ENCODE data around the gene MICALL2. TPM values are rescaled to one million over a fixed set of nuclear protein-coding genes. Genes with fewer than 3 reads are reported as not detected.

Gene MICALL2
- total and polyA plus RNA-seq, 2 experiments from 2014 or later: 6.4 to 12.2 TPM

DNA sequence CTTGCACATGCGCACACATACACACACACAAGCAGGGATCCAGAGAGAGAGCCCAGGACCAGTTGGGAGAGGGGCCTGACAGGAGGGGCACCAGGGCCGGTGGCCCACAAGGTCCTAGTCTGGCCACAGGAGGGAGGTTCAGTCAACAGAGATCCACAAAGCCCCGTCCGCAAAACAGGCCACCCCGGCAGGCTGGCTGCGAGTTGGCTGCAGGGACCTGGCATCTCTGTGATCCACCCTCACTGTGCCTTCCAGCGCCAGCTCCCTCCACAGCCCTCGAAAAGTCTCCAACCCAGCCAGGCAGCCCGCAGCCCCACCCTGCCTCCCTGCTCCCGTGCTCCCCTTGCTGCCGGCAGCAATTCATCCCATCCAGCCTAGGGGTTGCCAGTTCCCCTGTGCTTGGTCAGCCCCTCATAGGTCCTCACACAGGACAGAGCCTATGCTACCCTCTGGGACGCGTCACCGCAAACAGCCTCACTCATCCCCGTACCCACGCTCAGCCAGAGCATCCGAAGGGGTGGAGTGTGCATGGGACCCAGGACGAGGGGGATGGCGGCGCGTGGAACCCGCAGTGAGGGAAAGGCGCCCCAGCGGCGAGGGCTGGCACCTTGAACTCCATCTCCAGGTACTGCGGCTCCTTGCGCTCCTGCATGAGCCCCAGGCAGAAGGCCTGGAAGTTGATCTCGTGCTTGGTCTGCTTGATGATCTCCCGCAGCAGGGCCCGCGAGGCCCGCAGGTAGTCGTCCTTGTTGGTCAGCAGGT, 37.4 kb upstream of the MICALL2 start:
- no peaks in the 10 kb centered on the region for H3F3A ChIP-seq (ENCODE audit: insufficient read depth)
- WGBS, 2 experiments (ENCODE audit: low coverage in 1 of 2, low lambda C conversion rate in 2 of 2, missing lambda C conversion rate in 2 of 2): 93% methylated on average over 33 of the region's 33 CpGs

DNA sequence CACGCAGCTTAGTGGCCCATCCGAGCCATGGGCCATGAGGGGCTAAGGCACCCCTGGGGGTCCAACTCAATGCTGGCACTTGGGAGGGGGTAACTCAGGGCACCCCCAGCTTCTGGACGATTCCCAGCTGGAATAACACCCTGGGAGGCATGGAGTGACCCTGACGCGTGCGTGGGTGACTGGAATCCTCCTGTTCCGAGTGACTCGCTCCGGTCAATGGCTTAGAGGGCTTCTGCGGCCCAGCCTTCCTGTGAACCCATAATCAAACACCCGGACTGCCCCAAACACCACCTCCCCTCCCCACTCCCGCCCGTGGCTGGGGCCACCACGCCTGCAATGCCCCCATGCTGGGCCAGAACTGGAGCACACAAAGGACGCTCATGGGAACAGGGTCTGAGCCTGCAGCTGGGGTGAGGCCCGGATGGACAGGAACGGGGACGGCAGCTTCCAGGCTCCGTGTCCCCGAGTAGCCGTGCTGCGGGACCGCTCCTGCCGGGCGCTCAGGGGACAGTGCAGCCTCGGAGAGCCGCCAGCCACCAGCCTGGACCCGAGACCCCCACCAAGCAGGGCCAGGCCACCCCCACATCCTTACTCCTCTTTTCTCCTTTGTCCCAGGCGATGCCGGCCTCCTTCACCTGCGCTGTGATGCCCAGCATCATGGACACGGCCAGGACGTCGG, 36.4 kb upstream of the MICALL2 start:
- whole genome bisulfite sequencing, 2 experiments (ENCODE audit: low coverage in 1 of 2, low lambda C conversion rate in 2 of 2, missing lambda C conversion rate in 2 of 2): 91 to 92% methylated on average over 31 to 34 of the region's 34 CpGs
- no peaks in the 10 kb centered on the region for H3K9me3 ChIP-seq (ENCODE audit: low read depth)
- H3K27me3 ChIP-seq (replicated peaks; ENCODE audit: insufficient read depth): no peaks in the 10 kb centered on the region
- no peaks in the 10 kb centered on the region for H4K20me1 ChIP-seq (ENCODE audit: insufficient read depth)
- no peak overlapping the region for H3K4me2 ChIP-seq (ENCODE audit: unreplicated experiment)
- TF ChIP-seq EZH2 (IDR thresholded peaks at IDR 0.05; ENCODE audit: insufficient read depth, poor library complexity, severe bottlenecking) (no peak), EZH2phosphoT487 (IDR thresholded peaks at IDR 0.05; ENCODE audit: insufficient read depth, low read depth) (no peak)
- H3K9ac ChIP-seq: no peak overlapping the region
- H3K4me3 ChIP-seq: no peak overlapping the region
- in situ Hi-C loops (cut with MboI): no loop called here
- H3K79me2 ChIP-seq (ENCODE audit: insufficient read depth): peaks cover 6% of the 10 kb centered on the region
- no peaks in the 10 kb centered on the region for H3K9me2 ChIP-seq (ENCODE audit: insufficient read depth)
- no peak for DNase-seq
- H3K36me3 ChIP-seq (ENCODE audit: low read depth): no peaks in the 10 kb centered on the region
- H3K4me1 ChIP-seq (ENCODE audit: insufficient read depth): no peaks in the 10 kb centered on the region
- H3K27ac ChIP-seq: no peak overlapping the region
- no peaks in the 10 kb centered on the region for H3F3A ChIP-seq (ENCODE audit: insufficient read depth)
- H2AFZ ChIP-seq: no peak overlapping the region

More for the DNA sequence above, 37.4 kb upstream of the MICALL2 start:
- no peak overlapping the region for H2AFZ ChIP-seq
- in situ Hi-C loops (cut with MboI): no loop called here
- H3K36me3 ChIP-seq (ENCODE audit: low read depth): no peaks in the 10 kb centered on the region
- H3K79me2 ChIP-seq (ENCODE audit: insufficient read depth): peaks cover 15% of the 10 kb centered on the region
- H3K4me1 ChIP-seq (ENCODE audit: insufficient read depth): no peaks in the 10 kb centered on the region
- H3K4me2 ChIP-seq (ENCODE audit: unreplicated experiment): no peak overlapping the region
- no peak for DNase-seq
- no peaks in the 10 kb centered on the region for H3K9me3 ChIP-seq (ENCODE audit: low read depth)
- H4K20me1 ChIP-seq (ENCODE audit: insufficient read depth): no peaks in the 10 kb centered on the region
- no peaks in the 10 kb centered on the region for H3K9me2 ChIP-seq (ENCODE audit: insufficient read depth)
- H3K27me3 ChIP-seq (replicated peaks; ENCODE audit: insufficient read depth): no peaks in the 10 kb centered on the region
- no peak overlapping the region for H3K27ac ChIP-seq
- no peak overlapping the region for H3K4me3 ChIP-seq
- H3K9ac ChIP-seq: no peak overlapping the region
- TF ChIP-seq EZH2 (IDR thresholded peaks at IDR 0.05; ENCODE audit: insufficient read depth, poor library complexity, severe bottlenecking) (no peak), EZH2phosphoT487 (IDR thresholded peaks at IDR 0.05; ENCODE audit: insufficient read depth, low read depth) (no peak)

DNA sequence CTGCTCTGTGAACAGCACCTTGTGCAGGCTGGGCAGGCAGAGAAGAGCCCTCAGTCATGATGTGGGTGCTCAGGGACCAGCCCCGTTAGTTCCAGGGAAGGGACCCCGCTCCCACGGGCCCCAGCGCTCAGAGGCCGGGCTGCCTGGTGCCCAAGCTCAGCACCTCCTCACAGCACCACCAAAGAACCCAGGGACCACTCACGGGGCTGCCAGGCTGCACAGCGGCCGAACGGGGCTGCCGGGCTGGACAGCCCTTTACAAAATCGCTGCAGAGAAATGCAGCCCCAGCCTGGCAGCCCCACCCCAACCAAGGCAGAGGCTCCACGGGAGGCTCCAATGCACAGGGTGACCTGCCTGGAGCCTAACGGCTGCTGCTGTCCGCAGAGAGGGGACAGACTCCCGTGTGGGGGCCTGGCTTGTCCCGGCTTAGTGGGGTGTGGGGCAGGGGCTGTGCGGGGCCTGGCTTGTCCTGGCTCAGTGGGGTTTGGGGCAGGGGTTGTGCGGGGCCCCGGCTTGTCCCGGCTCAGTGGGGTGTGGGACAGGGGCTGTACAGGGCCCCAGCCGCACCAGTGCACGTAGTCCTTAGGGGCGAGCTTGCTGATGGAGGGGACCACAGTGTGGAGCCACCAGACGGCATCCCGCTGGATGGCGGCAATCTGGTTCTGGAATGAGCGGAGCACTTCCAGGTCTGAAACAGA, 35.7 kb upstream of the MICALL2 start:
- Histone ChIP-seq H3K4me2 (ENCODE audit: unreplicated experiment) (no peak overlapping the region), H3K9me2 (ENCODE audit: insufficient read depth) (no peaks in the 10 kb centered on the region), H4K20me1 (ENCODE audit: insufficient read depth) (no peaks in the 10 kb centered on the region), H2AFZ (no peak overlapping the region), H3K79me2 (ENCODE audit: insufficient read depth) (no peaks in the 10 kb centered on the region), H3K4me3 (no peak overlapping the region), H3K9ac (no peak overlapping the region), H3K4me1 (ENCODE audit: insufficient read depth) (no peaks in the 10 kb centered on the region), H3K36me3 (ENCODE audit: low read depth) (no peaks in the 10 kb centered on the region; the same call in 1 of the 2 replicates), H3K9me3 (ENCODE audit: low read depth) (no peaks in the 10 kb centered on the region), H3K27me3 (replicated peaks; ENCODE audit: insufficient read depth) (no peaks in the 10 kb centered on the region), H3F3A (ENCODE audit: insufficient read depth) (no peaks in the 10 kb centered on the region), H3K27ac (no peak overlapping the region)
- DNase-seq: no peak
- in situ Hi-C loops (cut with MboI): no loop called here
- TF ChIP-seq EZH2 (IDR thresholded peaks at IDR 0.05; ENCODE audit: insufficient read depth, poor library complexity, severe bottlenecking) (no peak), EZH2phosphoT487 (IDR thresholded peaks at IDR 0.05; ENCODE audit: insufficient read depth, low read depth) (no peak)
- 94 to 95% methylated on average over 24 to 26 of the region's 27 CpGs for WGBS, 2 experiments (ENCODE audit: low coverage in 1 of 2, low lambda C conversion rate in 2 of 2, missing lambda C conversion rate in 2 of 2)

DNA sequence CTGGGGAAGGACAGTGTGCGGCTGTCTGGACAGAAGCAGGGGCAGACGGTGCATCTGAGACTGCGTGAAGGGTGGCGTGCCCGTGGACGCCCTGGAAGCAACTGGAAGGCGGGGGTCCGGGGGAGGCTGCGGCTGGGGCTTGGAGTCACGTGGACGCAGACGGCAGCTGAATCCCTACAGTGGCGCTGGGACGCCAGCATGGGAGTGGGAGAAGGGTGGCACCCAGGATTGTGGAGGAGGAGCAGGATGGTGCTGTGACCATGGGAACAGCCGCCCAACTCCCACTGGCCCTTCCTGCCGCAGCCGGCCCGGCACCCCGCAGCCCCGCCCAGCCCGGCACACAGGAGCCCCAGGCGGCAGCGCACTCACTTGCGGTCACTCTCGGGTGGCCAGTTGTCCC, 35.2 kb upstream of the MICALL2 start:
- Histone ChIP-seq H3K9me2 (ENCODE audit: insufficient read depth) (no peaks in the 10 kb centered on the region), H3K79me2 (ENCODE audit: insufficient read depth) (no peaks in the 10 kb centered on the region), H3K9me3 (ENCODE audit: low read depth) (no peaks in the 10 kb centered on the region), H3K36me3 (ENCODE audit: low read depth) (no peaks in the 10 kb centered on the region; the same call in 1 of the 2 replicates), H3K9ac (no peak overlapping the region), H3K4me2 (ENCODE audit: unreplicated experiment) (no peak overlapping the region), H2AFZ (no peak overlapping the region), H3K27ac (no peak overlapping the region), H4K20me1 (ENCODE audit: insufficient read depth) (no peaks in the 10 kb centered on the region), H3K27me3 (replicated peaks; ENCODE audit: insufficient read depth) (no peaks in the 10 kb centered on the region), H3K4me3 (no peak overlapping the region), H3K4me1 (ENCODE audit: insufficient read depth) (no peaks in the 10 kb centered on the region), H3F3A (ENCODE audit: insufficient read depth) (no peaks in the 10 kb centered on the region)
- no peak for DNase-seq
- no peak for TF ChIP-seq EZH2 (IDR thresholded peaks at IDR 0.05; ENCODE audit: insufficient read depth, poor library complexity, severe bottlenecking)
- no peak for TF ChIP-seq EZH2phosphoT487 (IDR thresholded peaks at IDR 0.05; ENCODE audit: insufficient read depth, low read depth)
- WGBS, 2 experiments (ENCODE audit: low coverage in 1 of 2, low lambda C conversion rate in 2 of 2, missing lambda C conversion rate in 2 of 2): 92 to 94% methylated on average over 14 to 25 of the region's 25 CpGs
- in situ Hi-C loops (cut with MboI): no loop called here
